ENCODE data around the gene KCTD10.

GRCh38 chr12:109422251-109422650, 54.8 kb downstream of the KCTD10 start:
- TF ChIP-seq CTCF (IDR thresholded peaks at IDR 0.05) (no peak), POLR2A (IDR thresholded peaks at IDR 0.05) (no peak), POLR2AphosphoS5 (IDR thresholded peaks at IDR 0.05) (no peak)

Data from transverse colon (tissue), 4 donors.